H1 (cell line): ENCODE results near the gene FAM120A. TPM values are rescaled to one million over a fixed set of nuclear protein-coding genes. Genes with fewer than 3 reads are reported as not detected.

Source experiments
- CEBPB ChIP-seq: IDR thresholded peaks from 2 replicates; pipeline ENCODE4 v1.6.1; 2012; ENCODE audit warnings: low read depth, low read length
- RAD21 ChIP-seq, 2 experiments: IDR thresholded peaks in 1 of 2; conservative IDR thresholded peaks in 1 of 2; 2 replicates each; pipeline ENCODE4 v1.6.1; 2011; ENCODE audit warnings: low read depth in 2 of 2, low read length in 2 of 2, improper control_type of control experiment in 1 of 2, inconsistent platforms in 1 of 2, mild to moderate bottlenecking in 1 of 2, moderate library complexity in 1 of 2
- polyA plus RNA-seq, 7 experiments: library from polyadenylated mRNA; depleted of rRNA in 3 of 7; stranded (reverse) in 5 of 7; unstranded in 2 of 7; fragments of >200 nt in 5 of 7; fragments of 200-250 nt in 2 of 7; gene quantifications; 1 replicate in 5 of 7; 2 replicates in 1 of 7; 4 replicates in 1 of 7; pipeline versions ENCODE4 v1.2.1 to v1.2.3, GENCODE V29; 2011 to 2013; ENCODE audit warnings: missing spikeins in 2 of 7, mixed read lengths in 2 of 7
- total RNA-seq: library from RNA; stranded (reverse); fragmentation: NEBNext Ultra II Directional; extraction: Animal tissue kit (Norgen Biotek cat#: 25700); gene quantifications from 2 replicates; pipeline ENCODE4 v1.2.1, GENCODE V29; 2021
- TF ChIP-seq, protein P1 (sequence below): fragments of 300-600 bp; sonication (generic); IDR thresholded peaks from 2 replicates; pipeline ENCODE4 v1.7.1; 2012; ENCODE audit warnings: low read length, moderate library complexity, mild to moderate bottlenecking, inconsistent platforms; ENCODE audit not compliant: insufficient replicate concordance

The FAM120A gene
- total and polyA plus RNA-seq, 2 of the 8 experiments (the other 6 are each of a cell fraction or from before 2014, with no cell fraction given), result 24.9 to 54.7 TPM

DNA sequence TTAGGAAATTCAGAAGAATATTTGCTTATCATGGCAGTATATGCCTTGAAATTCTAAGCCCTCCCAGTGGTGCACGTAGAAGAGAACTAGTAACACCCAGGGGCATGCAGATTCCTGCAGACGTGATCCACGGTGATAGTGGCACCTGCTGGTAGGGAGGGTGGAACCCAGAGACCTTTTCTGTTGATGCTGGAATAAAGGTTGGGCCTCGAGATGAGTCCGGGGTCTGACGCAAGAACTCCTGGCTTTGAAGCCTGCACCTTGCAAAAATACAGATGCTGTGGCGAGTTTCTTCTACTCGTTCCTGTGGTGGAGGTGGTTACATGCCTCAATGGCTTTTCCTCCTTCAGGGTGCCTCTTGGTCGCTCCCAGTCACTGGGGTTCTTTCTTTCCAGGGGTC, 85.4 kb downstream of the FAM120A start (continued):
- TF ChIP-seq, protein P1, sequence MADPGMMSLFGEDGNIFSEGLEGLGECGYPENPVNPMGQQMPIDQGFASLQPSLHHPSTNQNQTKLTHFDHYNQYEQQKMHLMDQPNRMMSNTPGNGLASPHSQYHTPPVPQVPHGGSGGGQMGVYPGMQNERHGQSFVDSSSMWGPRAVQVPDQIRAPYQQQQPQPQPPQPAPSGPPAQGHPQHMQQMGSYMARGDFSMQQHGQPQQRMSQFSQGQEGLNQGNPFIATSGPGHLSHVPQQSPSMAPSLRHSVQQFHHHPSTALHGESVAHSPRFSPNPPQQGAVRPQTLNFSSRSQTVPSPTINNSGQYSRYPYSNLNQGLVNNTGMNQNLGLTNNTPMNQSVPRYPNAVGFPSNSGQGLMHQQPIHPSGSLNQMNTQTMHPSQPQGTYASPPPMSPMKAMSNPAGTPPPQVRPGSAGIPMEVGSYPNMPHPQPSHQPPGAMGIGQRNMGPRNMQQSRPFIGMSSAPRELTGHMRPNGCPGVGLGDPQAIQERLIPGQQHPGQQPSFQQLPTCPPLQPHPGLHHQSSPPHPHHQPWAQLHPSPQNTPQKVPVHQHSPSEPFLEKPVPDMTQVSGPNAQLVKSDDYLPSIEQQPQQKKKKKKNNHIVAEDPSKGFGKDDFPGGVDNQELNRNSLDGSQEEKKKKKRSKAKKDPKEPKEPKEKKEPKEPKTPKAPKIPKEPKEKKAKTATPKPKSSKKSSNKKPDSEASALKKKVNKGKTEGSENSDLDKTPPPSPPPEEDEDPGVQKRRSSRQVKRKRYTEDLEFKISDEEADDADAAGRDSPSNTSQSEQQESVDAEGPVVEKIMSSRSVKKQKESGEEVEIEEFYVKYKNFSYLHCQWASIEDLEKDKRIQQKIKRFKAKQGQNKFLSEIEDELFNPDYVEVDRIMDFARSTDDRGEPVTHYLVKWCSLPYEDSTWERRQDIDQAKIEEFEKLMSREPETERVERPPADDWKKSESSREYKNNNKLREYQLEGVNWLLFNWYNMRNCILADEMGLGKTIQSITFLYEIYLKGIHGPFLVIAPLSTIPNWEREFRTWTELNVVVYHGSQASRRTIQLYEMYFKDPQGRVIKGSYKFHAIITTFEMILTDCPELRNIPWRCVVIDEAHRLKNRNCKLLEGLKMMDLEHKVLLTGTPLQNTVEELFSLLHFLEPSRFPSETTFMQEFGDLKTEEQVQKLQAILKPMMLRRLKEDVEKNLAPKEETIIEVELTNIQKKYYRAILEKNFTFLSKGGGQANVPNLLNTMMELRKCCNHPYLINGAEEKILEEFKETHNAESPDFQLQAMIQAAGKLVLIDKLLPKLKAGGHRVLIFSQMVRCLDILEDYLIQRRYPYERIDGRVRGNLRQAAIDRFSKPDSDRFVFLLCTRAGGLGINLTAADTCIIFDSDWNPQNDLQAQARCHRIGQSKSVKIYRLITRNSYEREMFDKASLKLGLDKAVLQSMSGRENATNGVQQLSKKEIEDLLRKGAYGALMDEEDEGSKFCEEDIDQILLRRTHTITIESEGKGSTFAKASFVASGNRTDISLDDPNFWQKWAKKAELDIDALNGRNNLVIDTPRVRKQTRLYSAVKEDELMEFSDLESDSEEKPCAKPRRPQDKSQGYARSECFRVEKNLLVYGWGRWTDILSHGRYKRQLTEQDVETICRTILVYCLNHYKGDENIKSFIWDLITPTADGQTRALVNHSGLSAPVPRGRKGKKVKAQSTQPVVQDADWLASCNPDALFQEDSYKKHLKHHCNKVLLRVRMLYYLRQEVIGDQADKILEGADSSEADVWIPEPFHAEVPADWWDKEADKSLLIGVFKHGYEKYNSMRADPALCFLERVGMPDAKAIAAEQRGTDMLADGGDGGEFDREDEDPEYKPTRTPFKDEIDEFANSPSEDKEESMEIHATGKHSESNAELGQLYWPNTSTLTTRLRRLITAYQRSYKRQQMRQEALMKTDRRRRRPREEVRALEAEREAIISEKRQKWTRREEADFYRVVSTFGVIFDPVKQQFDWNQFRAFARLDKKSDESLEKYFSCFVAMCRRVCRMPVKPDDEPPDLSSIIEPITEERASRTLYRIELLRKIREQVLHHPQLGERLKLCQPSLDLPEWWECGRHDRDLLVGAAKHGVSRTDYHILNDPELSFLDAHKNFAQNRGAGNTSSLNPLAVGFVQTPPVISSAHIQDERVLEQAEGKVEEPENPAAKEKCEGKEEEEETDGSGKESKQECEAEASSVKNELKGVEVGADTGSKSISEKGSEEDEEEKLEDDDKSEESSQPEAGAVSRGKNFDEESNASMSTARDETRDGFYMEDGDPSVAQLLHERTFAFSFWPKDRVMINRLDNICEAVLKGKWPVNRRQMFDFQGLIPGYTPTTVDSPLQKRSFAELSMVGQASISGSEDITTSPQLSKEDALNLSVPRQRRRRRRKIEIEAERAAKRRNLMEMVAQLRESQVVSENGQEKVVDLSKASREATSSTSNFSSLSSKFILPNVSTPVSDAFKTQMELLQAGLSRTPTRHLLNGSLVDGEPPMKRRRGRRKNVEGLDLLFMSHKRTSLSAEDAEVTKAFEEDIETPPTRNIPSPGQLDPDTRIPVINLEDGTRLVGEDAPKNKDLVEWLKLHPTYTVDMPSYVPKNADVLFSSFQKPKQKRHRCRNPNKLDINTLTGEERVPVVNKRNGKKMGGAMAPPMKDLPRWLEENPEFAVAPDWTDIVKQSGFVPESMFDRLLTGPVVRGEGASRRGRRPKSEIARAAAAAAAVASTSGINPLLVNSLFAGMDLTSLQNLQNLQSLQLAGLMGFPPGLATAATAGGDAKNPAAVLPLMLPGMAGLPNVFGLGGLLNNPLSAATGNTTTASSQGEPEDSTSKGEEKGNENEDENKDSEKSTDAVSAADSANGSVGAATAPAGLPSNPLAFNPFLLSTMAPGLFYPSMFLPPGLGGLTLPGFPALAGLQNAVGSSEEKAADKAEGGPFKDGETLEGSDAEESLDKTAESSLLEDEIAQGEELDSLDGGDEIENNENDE, result no peak
- TF ChIP-seq RAD21 (IDR thresholded peaks at IDR 0.05 in 1 of 2, conservative IDR thresholded peaks at IDR 0.05 in 1 of 2; ENCODE audit: low read depth in 2 of 2, low read length in 2 of 2), result peak; percentile 23 to 28; a peak in 1 of 4 replicates
- TF ChIP-seq CEBPB, result peak; percentile 58
